PC-3 (cell line): ENCODE measurements around the gene C4orf50. TPM values are rescaled to one million over a fixed set of nuclear protein-coding genes. Genes with fewer than 3 reads are reported as not detected.

Source experiments
- ATAC-seq: fragments of 200-7000 bp; cut with Tn5 transposase; 2 replicates; pipeline ENCODE4 v1.9.1; 2020; ENCODE audit warnings: mild to moderate bottlenecking, moderate library complexity
- BruUV-seq: library from RNA; stranded (reverse); fragments of 400-500 nt; replicated peaks from 2 replicates; lab custom pipeline; 2021; lab: Mats Ljungman, UMichigan
- CTCF ChIA-PET: fragments of 300-600 bp; sonication (Branson Sonifier 250); formaldehyde crosslinking; loops from one replicate; lab custom pipeline; 2022; ENCODE audit warnings: antibody characterized with exemption; lab: Charles Lee
- POLR2A ChIA-PET: fragments of 300-600 bp; sonication (Branson Sonifier 250); formaldehyde crosslinking; loops from one replicate; lab custom pipeline; 2022; ENCODE audit warnings: antibody characterized with exemption; ENCODE audit not compliant: unreplicated experiment; lab: Charles Lee
- DNase-seq: peaks from one replicate; pipeline ENCODE4 v3.0.0-alpha.2; 2015
- H2AFZ ChIP-seq: fragments of 300-600 bp; sonication (generic); 2 replicates; pipeline ENCODE4 v1.6.0; 2016; ENCODE audit warnings: antibody characterized with exemption, low read length
- H3F3A ChIP-seq: fragments of 300-600 bp; sonication (generic); one replicate; pipeline ENCODE4 v1.6.0; 2017; ENCODE audit warnings: antibody characterized with exemption, low read length, control low read depth, mild to moderate bottlenecking; ENCODE audit not compliant: unreplicated experiment
- H3K27ac ChIP-seq: fragments of 300-600 bp; sonication (generic); 2 replicates; pipeline ENCODE4 v1.5.1; 2016; ENCODE audit warnings: mild to moderate bottlenecking, low read length
- H3K27me3 ChIP-seq: fragments of 300-600 bp; sonication (generic); 2 replicates; pipeline ENCODE4 v1.6.1; 2016; ENCODE audit warnings: low read length, mixed read lengths
- H3K36me3 ChIP-seq: fragments of 300-600 bp; sonication (generic); 2 replicates; pipeline ENCODE4 v1.6.1; 2016; ENCODE audit warnings: low read depth, mixed run types, low read length, mixed read lengths
- H3K4me1 ChIP-seq: fragments of 300-600 bp; sonication (generic); 2 replicates; pipeline ENCODE4 v1.5.1; 2016; ENCODE audit warnings: low read length; ENCODE audit not compliant: insufficient read depth
- H3K4me2 ChIP-seq: fragments of 300-600 bp; sonication (generic); 2 replicates; pipeline ENCODE4 v1.6.0; 2016; ENCODE audit warnings: low read length
- H3K4me3 ChIP-seq: fragments of 300-600 bp; sonication (generic); 2 replicates; pipeline ENCODE4 v1.5.1; 2016; ENCODE audit warnings: mild to moderate bottlenecking, low read length, mixed read lengths
- H3K79me2 ChIP-seq: fragments of 300-600 bp; sonication (generic); 2 replicates; pipeline ENCODE4 v1.6.1; 2017; ENCODE audit warnings: low read length, mixed read lengths
- H3K9ac ChIP-seq: fragments of 300-600 bp; sonication (generic); 2 replicates; pipeline ENCODE4 v1.6.0; 2016; ENCODE audit warnings: mild to moderate bottlenecking, low read length
- H3K9me2 ChIP-seq: fragments of 300-600 bp; sonication (generic); replicated peaks from 2 replicates; pipeline ENCODE4 v1.6.1; 2016; ENCODE audit warnings: mixed run types, low read length, mixed read lengths
- H3K9me3 ChIP-seq: fragments of 300-600 bp; sonication (generic); 2 replicates; pipeline ENCODE4 v1.6.1; 2016; ENCODE audit warnings: low read length, mixed read lengths
- H4K20me1 ChIP-seq: fragments of 300-600 bp; sonication (generic); 2 replicates; pipeline ENCODE4 v1.6.1; 2016; ENCODE audit warnings: low read length, mixed read lengths
- CTCF ChIP-seq: fragments of 300-600 bp; sonication (generic); conservative IDR thresholded peaks from 2 replicates; pipeline ENCODE4 v1.5.1; 2017; ENCODE audit warnings: antibody characterized with exemption, low read depth, mild to moderate bottlenecking, low read length
- EZH2 ChIP-seq: fragments of 300-600 bp; sonication (generic); IDR thresholded peaks from one replicate; pipeline ENCODE4 v1.6.1; 2017; ENCODE audit warnings: antibody characterized with exemption, mild to moderate bottlenecking, low read length; ENCODE audit not compliant: unreplicated experiment
- EZH2phosphoT487 ChIP-seq: fragments of 300-600 bp; sonication (generic); IDR thresholded peaks from 2 replicates; pipeline ENCODE4 v1.6.1; 2018; ENCODE audit warnings: mild to moderate bottlenecking, antibody characterized with exemption, low read length, borderline replicate concordance
- intact Hi-C: fragments of 100-400 bp; cut with micrococcal nuclease; formaldehyde crosslinking; loops from 2 replicates; pipeline ENCODE4 v1.9.0; 2023
- total RNA-seq: library from RNA; depleted of rRNA; stranded (reverse); fragments of >200 nt; gene quantifications from 2 replicates; pipeline ENCODE4 v1.2.3, GENCODE V29; 2014

C4orf50 gene
- total RNA-seq, 1 experiment from 2014 or later, result not detected

DNA sequence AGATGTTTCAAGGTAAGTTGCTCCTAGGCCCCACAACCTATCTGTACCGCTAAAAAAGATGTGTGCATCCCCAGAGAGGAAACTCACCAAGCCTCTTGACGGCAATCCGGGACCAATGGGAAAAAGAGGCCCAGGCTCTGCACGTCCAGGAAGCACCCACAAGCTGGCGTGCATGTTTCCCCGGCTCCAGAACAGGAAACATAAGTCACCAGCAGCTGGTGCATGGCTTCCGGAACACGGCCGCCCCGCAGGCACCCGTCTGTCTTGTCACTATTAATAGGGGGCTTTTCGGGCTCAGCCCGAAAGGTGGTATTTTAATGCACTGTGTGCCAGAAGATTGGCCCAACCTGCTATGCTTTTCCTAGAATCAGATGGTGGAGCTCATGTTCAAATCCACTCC, 147.5 kb downstream of the C4orf50 start:
- ChIA-PET POLR2A (no interaction called here), CTCF (no interaction called here)
- Histone ChIP-seq H3K27ac (no peak overlapping the region), H3F3A (no peaks in the 10 kb centered on the region), H3K9me2 (no peaks in the 10 kb centered on the region), H3K27me3 (peaks cover 34% of the 10 kb centered on the region), H3K79me2 (no peaks in the 10 kb centered on the region), H2AFZ (no peak overlapping the region), H4K20me1 (no peaks in the 10 kb centered on the region), H3K9me3 (no peaks in the 10 kb centered on the region), H3K4me2 (no peak overlapping the region), H3K4me1 (no peaks in the 10 kb centered on the region), H3K4me3 (no peak overlapping the region), H3K36me3 (no peaks in the 10 kb centered on the region), H3K9ac (no peak overlapping the region)
- TF ChIP-seq CTCF (no peak), EZH2phosphoT487 (no peak), EZH2 (no peak)
- ATAC-seq (no peak), DNase-seq (no peak)
- BruUV-seq, result no TSS peak
- intact Hi-C loops, result no loop called here

GRCh38 chr4:5869966-5870619, 148.1 kb downstream of the C4orf50 start:
- TF ChIP-seq EZH2, result no peak
- no peak for TF ChIP-seq EZH2phosphoT487
- TF ChIP-seq CTCF, result no peak
- Histone ChIP-seq H3K79me2 (no peaks in the 10 kb centered on the region), H4K20me1 (no peaks in the 10 kb centered on the region), H3K27ac (no peak overlapping the region), H3K4me1 (no peaks in the 10 kb centered on the region), H2AFZ (no peak overlapping the region), H3K9ac (no peak overlapping the region), H3K4me2 (no peak overlapping the region), H3K27me3 (peaks cover 34% of the 10 kb centered on the region), H3K9me2 (no peaks in the 10 kb centered on the region), H3K36me3 (no peaks in the 10 kb centered on the region), H3K4me3 (no peak overlapping the region), H3F3A (no peaks in the 10 kb centered on the region), H3K9me3 (no peaks in the 10 kb centered on the region)
- no TSS peak for BruUV-seq
- DNase-seq, result no peak
- ChIA-PET POLR2A (no interaction called here), CTCF (no interaction called here)
- intact Hi-C loops, result no loop called here
- ATAC-seq, result no peak

GRCh38 chr4:5867866-5868265, 150.4 kb downstream of the C4orf50 start:
- no peaks in the 10 kb centered on the region for H3K36me3 ChIP-seq
- no peaks in the 10 kb centered on the region for H4K20me1 ChIP-seq
- H2AFZ ChIP-seq, result no peak overlapping the region
- H3K4me2 ChIP-seq, result no peak overlapping the region
- H3K9me2 ChIP-seq, result no peaks in the 10 kb centered on the region
- no peak for TF ChIP-seq CTCF
- no peak for TF ChIP-seq EZH2phosphoT487
- TF ChIP-seq EZH2, result no peak
- no peak overlapping the region for H3K4me3 ChIP-seq
- DNase-seq (no peak), ATAC-seq (no peak)
- peaks cover 34% of the 10 kb centered on the region for H3K27me3 ChIP-seq
- CTCF ChIA-PET, result no interaction called here
- H3K79me2 ChIP-seq, result no peaks in the 10 kb centered on the region
- no TSS peak for BruUV-seq
- no peaks in the 10 kb centered on the region for H3K9me3 ChIP-seq
- H3K27ac ChIP-seq, result no peak overlapping the region
- H3K4me1 ChIP-seq, result peaks cover 9% of the 10 kb centered on the region
- intact Hi-C loops, result no loop called here
- H3F3A ChIP-seq, result no peaks in the 10 kb centered on the region
- H3K9ac ChIP-seq, result no peak overlapping the region
- POLR2A ChIA-PET, result no interaction called here
